Skeletal muscle tissue (tissue), 4 donors: ENCODE data around the gene RRBP1. TPM values are rescaled to one million over a fixed set of nuclear protein-coding genes. Genes with fewer than 3 reads are reported as not detected.
A peak's percentile ranks its signal among the peaks of the same experiment; 100 is the strongest.

ENCODE experiments used
- H3K27ac ChIP-seq: one replicate; pipeline ENCODE4 v1.7.0; 2013; ENCODE audit warnings: mild to moderate bottlenecking, low read depth, low read length, inconsistent platforms
- H3K27me3 ChIP-seq, 3 donors: one replicate each; pipeline ENCODE4 v1.7.0; 2013; ENCODE audit warnings: low read length in 3 of 3; ENCODE audit not compliant: control insufficient read depth in 3 of 3, insufficient read depth in 3 of 3
- H3K36me3 ChIP-seq, 3 donors: one replicate each; pipeline ENCODE4 v1.7.0; 2013; ENCODE audit warnings: low read length in 3 of 3; ENCODE audit not compliant: control insufficient read depth in 3 of 3, insufficient read depth in 3 of 3
- H3K4me1 ChIP-seq, 3 donors: one replicate each; pipeline ENCODE4 v1.7.0; 2013; ENCODE audit warnings: low read length in 3 of 3, mild to moderate bottlenecking in 3 of 3; ENCODE audit not compliant: control insufficient read depth in 3 of 3, insufficient read depth in 3 of 3
- H3K4me3 ChIP-seq, 3 donors: one replicate each; pipeline ENCODE4 v1.7.0; 2013; ENCODE audit warnings: low read length in 3 of 3
- H3K9ac ChIP-seq, 3 donors: one replicate each; pipeline ENCODE4 v1.7.0; 2013; ENCODE audit warnings: low read length in 3 of 3, mild to moderate bottlenecking in 3 of 3, moderate library complexity in 2 of 3, low read depth in 1 of 3
- H3K9me3 ChIP-seq, 3 donors: one replicate each; pipeline ENCODE4 v1.7.0; 2013; ENCODE audit warnings: low read length in 3 of 3; ENCODE audit not compliant: control insufficient read depth in 3 of 3
- total RNA-seq: library from RNA; depleted of rRNA; stranded (reverse); fragments of >200 nt; gene quantifications from one replicate; pipeline ENCODE4 v1.2.3, GENCODE V29; 2014
- donor health status: Osteomylitis.

Gene RRBP1
- total RNA-seq, 1 donor from 2014 or later, result 76.2 TPM

- no peak overlapping the region for H3K9ac ChIP-seq
- no peaks in the 10 kb centered on the region for H3K27me3 ChIP-seq
- no peaks in the 10 kb centered on the region for H3K9me3 ChIP-seq
- no peak overlapping the region for H3K4me3 ChIP-seq
- peaks cover 0 to 9% (median 3%) of the 10 kb centered on the region in 3 donors for H3K4me1 ChIP-seq
- peaks cover 47 to 56% (median 52%) of the 10 kb centered on the region in 3 donors for H3K36me3 ChIP-seq
- peak overlapping the region; percentile 33 for H3K27ac ChIP-seq
Observed at GRCh38 chr20:17626217-17627007, 55.6 kb downstream of the RRBP1 start.

- Histone ChIP-seq H3K4me1 (peaks cover 0 to 9% (median 3%) of the 10 kb centered on the region in 3 donors), H3K4me3 (no peak overlapping the region), H3K36me3 (peaks cover 54 to 65% (median 58%) of the 10 kb centered on the region in 3 donors), H3K9me3 (no peaks in the 10 kb centered on the region), H3K9ac (no peak overlapping the region), H3K27me3 (no peaks in the 10 kb centered on the region), H3K27ac (no peak overlapping the region)
Observed at GRCh38 chr20:17625246-17626051, 56.6 kb downstream of the RRBP1 start.

- H3K9me3 ChIP-seq, result no peaks in the 10 kb centered on the region
- H3K4me3 ChIP-seq, result no peak overlapping the region
- no peaks in the 10 kb centered on the region for H3K27me3 ChIP-seq
- H3K9ac ChIP-seq, result no peak overlapping the region
- H3K36me3 ChIP-seq, result peaks cover 53 to 72% (median 61%) of the 10 kb centered on the region in 3 donors
- no peak overlapping the region for H3K27ac ChIP-seq
- peaks cover 0 to 9% (median 3%) of the 10 kb centered on the region in 3 donors for H3K4me1 ChIP-seq
Observed at GRCh38 chr20:17624551-17625245, 57.3 kb downstream of the RRBP1 start.

GRCh38 chr20:17624070-17624469, 58.0 kb downstream of the RRBP1 start:
- H3K9me3 ChIP-seq, result no peaks in the 10 kb centered on the region
- no peak overlapping the region for H3K27ac ChIP-seq
- no peak overlapping the region for H3K9ac ChIP-seq
- no peaks in the 10 kb centered on the region for H3K27me3 ChIP-seq
- H3K4me3 ChIP-seq, result no peak overlapping the region
- H3K4me1 ChIP-seq, result peaks cover 0 to 9% (median 3%) of the 10 kb centered on the region in 3 donors
- peaks cover 58 to 74% (median 63%) of the 10 kb centered on the region in 3 donors for H3K36me3 ChIP-seq

DNA sequence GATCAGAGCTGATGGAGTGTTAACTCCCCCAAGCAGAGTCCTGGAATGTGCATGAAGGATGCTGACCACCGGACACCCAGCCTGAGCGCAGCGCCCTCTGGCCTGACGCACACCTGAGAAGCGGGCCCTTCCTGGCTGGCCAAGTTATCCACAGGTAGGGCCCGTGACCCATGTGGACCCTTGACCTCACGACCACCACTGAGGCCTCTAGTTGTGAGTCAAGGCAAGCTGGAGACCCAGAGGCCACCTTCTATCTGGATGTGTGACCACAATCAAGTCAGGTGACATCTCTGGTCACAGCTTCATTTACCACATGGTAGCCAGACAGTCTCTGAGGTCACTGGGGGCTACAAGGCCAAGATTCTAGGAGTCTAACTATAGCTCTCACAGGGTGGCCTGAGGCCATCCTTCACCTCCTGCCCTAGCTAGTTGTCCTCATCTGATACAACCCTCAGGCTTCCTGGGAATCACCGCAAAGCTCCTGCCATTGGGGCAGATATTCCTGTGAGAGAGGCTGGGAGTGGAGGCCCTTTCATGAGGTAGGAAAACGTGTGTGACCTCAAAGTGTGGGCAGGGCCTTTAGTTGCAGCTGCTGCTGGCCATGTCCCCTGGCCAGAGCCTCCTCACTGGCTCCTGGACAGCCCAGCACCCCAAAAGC, 59.1 kb downstream of the RRBP1 start:
- Histone ChIP-seq H3K4me3 (no peak overlapping the region), H3K27ac (no peak overlapping the region), H3K9ac (peak overlapping the region in 1 of 3 donors; percentile 25), H3K9me3 (no peaks in the 10 kb centered on the region), H3K36me3 (peaks cover 58 to 74% (median 61%) of the 10 kb centered on the region in 3 donors), H3K27me3 (no peaks in the 10 kb centered on the region), H3K4me1 (peaks cover 0 to 9% (median 3%) of the 10 kb centered on the region in 3 donors)

DNA sequence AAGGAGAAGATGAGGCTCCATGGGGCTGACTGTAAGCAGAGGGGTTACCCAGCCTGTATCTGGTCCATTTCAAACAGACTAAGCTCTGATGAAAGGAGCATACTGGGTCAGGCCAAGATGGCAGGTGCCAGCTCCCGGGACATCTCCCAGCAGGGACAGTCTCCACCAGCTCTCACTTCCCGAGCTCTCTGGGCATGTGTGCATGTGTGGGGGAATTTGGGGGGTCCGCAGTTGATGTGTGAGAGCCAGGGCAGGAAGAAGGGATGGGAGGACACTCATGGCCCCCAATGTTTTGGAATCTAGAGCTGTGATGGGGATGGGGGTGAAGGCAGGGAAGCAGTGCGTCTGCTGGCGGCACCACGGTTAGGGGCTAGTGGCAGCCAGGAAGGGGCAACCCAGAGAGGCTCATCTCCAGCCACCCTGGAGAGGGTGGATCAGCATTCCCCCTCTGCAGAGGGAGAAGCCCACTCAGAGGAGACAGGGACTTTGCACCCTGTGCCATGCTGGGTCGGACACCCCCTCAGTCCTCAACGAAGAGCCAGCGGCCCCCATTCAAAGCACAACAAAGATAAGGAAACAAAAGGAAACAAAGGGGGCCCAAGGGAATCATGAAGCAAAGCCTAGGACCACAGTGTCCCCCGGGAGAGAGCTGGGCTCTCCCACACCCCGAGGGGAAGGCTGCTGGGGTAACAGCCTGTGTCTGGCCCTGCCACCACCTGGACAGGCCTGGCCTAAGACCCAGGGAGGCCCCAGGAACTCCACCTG, 59.8 kb downstream of the RRBP1 start:
- no peak overlapping the region for H3K4me3 ChIP-seq
- no peak overlapping the region for H3K27ac ChIP-seq
- H3K4me1 ChIP-seq, result peaks cover 0 to 5% (median 3%) of the 10 kb centered on the region in 3 donors
- no peaks in the 10 kb centered on the region for H3K27me3 ChIP-seq
- peaks cover 59 to 76% (median 61%) of the 10 kb centered on the region in 3 donors for H3K36me3 ChIP-seq
- peak overlapping the region in 1 of 3 donors; percentile 25 for H3K9ac ChIP-seq
- H3K9me3 ChIP-seq, result no peaks in the 10 kb centered on the region

GRCh38 chr20:17621229-17621968, 60.6 kb downstream of the RRBP1 start:
- Histone ChIP-seq H3K36me3 (peaks cover 53 to 76% (median 60%) of the 10 kb centered on the region in 3 donors), H3K4me3 (no peak overlapping the region), H3K9me3 (no peaks in the 10 kb centered on the region), H3K4me1 (peaks cover 0 to 3% (median 0%) of the 10 kb centered on the region in 3 donors), H3K27ac (no peak overlapping the region), H3K27me3 (no peaks in the 10 kb centered on the region), H3K9ac (no peak overlapping the region)

GRCh38 chr20:17620371-17621228, 61.4 kb downstream of the RRBP1 start:
- Histone ChIP-seq H3K4me1 (peaks cover 2 to 4% (median 3%) of the 10 kb centered on the region in 3 donors), H3K9me3 (no peaks in the 10 kb centered on the region), H3K4me3 (no peak overlapping the region), H3K27ac (no peak overlapping the region), H3K36me3 (peaks cover 53 to 74% (median 62%) of the 10 kb centered on the region in 3 donors), H3K9ac (no peak overlapping the region), H3K27me3 (no peaks in the 10 kb centered on the region)
